Fibroblast of lung (primary cell): ENCODE measurements around the gene EMILIN2.

Experiments used
- CTCF ChIP-seq, 2 donors: IDR thresholded peaks in 1 of 2; conservative IDR thresholded peaks in 1 of 2; 1 replicate in 1 of 2; 2 replicates in 1 of 2; pipeline ENCODE4 v1.5.1; 2011 to 2012; ENCODE audit warnings: low read length in 2 of 2, control low read depth in 1 of 2, inconsistent platforms in 1 of 2, low read depth in 1 of 2, mild to moderate bottlenecking in 1 of 2
- EZH2 ChIP-seq: IDR thresholded peaks from 2 replicates; pipeline ENCODE4 v1.5.1; 2012; ENCODE audit warnings: low read length, control low read depth, mild to moderate bottlenecking; ENCODE audit errors: missing control alignments

GRCh38 chr18:2824865-2825264 is 21.9 kb upstream of the EMILIN2 start:
- TF ChIP-seq CTCF (conservative IDR thresholded peaks at IDR 0.05 in 1 of 2, IDR thresholded peaks at IDR 0.05 in 1 of 2; ENCODE audit: low read depth in 1 of 2, low read length in 2 of 2): no peak
- no peak for TF ChIP-seq EZH2
